ENCODE data around the gene NHLRC2.

- TF ChIP-seq, protein P1, sequence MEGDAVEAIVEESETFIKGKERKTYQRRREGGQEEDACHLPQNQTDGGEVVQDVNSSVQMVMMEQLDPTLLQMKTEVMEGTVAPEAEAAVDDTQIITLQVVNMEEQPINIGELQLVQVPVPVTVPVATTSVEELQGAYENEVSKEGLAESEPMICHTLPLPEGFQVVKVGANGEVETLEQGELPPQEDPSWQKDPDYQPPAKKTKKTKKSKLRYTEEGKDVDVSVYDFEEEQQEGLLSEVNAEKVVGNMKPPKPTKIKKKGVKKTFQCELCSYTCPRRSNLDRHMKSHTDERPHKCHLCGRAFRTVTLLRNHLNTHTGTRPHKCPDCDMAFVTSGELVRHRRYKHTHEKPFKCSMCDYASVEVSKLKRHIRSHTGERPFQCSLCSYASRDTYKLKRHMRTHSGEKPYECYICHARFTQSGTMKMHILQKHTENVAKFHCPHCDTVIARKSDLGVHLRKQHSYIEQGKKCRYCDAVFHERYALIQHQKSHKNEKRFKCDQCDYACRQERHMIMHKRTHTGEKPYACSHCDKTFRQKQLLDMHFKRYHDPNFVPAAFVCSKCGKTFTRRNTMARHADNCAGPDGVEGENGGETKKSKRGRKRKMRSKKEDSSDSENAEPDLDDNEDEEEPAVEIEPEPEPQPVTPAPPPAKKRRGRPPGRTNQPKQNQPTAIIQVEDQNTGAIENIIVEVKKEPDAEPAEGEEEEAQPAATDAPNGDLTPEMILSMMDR (IDR thresholded peaks at IDR 0.05 in 8 of 11, conservative IDR thresholded peaks at IDR 0.05 in 3 of 11), result peak in 1 of 11 experiments; percentile 6
- TF ChIP-seq POLR2A (IDR thresholded peaks at IDR 0.05), result peak in 1 of 3 donors; percentile 1
- peak; percentile 29 to 56 (median 52) for TF ChIP-seq POLR2AphosphoS5 (IDR thresholded peaks at IDR 0.05)
Measured at GRCh38 chr10:113854013-113854760, at the start of gene NHLRC2, which contains the start of gene DCLRE1A.
